ENCODE results near the gene POLR2E.

DNA sequence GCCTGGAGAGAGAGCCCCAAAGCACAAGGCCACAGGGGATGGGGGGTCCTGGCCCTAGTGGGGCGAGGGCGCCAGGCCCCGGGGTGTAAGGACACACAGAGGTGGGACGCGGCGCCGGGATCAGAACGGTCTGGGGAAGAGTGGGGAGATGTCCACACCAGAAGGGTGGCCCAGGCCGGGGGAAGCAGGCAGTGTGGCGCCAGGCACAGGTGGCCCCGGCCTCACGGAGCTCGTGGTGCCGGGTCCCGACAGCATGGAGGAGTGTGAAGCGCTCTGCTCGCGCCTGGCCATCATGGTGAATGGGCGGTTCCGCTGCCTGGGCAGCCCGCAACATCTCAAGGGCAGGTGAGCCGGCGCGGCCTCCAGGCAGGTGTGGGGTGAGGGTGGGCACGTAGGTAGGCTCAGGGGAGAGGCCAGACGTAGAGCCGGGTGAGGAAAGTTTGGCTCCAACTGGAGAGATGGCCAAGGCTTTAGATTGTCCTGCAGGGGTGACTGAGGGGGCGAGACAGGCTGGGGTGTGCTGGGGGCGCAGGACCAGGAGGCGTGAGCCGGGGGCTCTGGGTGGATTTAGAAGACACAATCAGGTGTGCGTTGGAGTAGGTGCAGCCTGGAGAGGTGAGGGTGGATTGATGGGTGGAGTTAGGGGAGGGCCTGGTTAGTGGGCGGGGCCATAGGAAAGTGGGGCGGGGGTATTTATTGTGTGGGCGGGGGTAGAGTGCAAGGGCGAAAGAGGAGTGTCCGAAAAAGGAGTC is 31.1 kb downstream of the POLR2E start:
- TF ChIP-seq, protein P1, sequence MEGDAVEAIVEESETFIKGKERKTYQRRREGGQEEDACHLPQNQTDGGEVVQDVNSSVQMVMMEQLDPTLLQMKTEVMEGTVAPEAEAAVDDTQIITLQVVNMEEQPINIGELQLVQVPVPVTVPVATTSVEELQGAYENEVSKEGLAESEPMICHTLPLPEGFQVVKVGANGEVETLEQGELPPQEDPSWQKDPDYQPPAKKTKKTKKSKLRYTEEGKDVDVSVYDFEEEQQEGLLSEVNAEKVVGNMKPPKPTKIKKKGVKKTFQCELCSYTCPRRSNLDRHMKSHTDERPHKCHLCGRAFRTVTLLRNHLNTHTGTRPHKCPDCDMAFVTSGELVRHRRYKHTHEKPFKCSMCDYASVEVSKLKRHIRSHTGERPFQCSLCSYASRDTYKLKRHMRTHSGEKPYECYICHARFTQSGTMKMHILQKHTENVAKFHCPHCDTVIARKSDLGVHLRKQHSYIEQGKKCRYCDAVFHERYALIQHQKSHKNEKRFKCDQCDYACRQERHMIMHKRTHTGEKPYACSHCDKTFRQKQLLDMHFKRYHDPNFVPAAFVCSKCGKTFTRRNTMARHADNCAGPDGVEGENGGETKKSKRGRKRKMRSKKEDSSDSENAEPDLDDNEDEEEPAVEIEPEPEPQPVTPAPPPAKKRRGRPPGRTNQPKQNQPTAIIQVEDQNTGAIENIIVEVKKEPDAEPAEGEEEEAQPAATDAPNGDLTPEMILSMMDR (conservative IDR thresholded peaks at IDR 0.05 in 1 of 2, IDR thresholded peaks at IDR 0.05 in 1 of 2; ENCODE audit: extremely low read depth in 1 of 2, insufficient read depth in 1 of 2, low read depth in 1 of 2, low read length in 2 of 2) = no peak
- TF ChIP-seq EZH2 (IDR thresholded peaks at IDR 0.05; ENCODE audit: borderline replicate concordance, low read length) = no peak
